ENCODE data around the gene GJC1. TPM values are rescaled to one million over a fixed set of nuclear protein-coding genes. Genes with fewer than 3 reads are reported as not detected.

GJC1 gene
- total RNA-seq, 1 donor from 2014 or later, result 75.2 TPM

DNA sequence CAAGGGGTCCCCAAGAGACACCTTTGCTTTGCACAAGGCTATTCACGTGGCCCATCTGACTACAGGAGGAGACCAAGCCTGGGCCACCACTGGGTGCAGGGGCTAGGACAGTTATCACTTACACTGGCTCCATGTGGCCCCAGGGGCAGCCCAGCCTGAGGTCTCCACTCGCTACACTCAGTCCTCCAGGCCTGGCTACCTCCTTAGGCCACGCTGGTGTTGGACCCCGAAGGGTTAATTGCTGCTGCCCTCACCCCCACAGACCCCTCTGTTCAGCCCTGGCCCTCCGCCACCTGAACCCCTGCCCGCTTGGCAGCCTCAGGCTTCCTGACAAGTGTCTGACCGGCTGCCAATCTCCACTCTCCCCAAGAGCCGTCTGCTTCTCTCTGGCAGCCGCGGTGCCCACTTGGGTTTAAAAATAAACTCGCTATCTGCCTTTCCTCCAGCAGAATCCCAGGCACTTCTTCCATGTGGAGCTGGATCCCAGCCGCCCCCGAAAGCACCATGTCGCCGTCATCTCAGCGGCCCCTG is 43.5 kb downstream of the GJC1 start:
- Mint-ChIP-seq H3K9me3 (ENCODE audit: low read depth) (no peaks in the 10 kb centered on the region), H3K4me3 (ENCODE audit: low read depth) (no peak overlapping the region), H3K27ac (no peak overlapping the region), H3K36me3 (ENCODE audit: insufficient read depth) (no peaks in the 10 kb centered on the region), H3K4me1 (ENCODE audit: low read depth) (no peaks in the 10 kb centered on the region), H3K27me3 (peaks cover 16% of the 10 kb centered on the region)
- DNase-seq (ENCODE audit: low spot score, unreplicated experiment), result no peak
- TF ChIP-seq, protein P1, sequence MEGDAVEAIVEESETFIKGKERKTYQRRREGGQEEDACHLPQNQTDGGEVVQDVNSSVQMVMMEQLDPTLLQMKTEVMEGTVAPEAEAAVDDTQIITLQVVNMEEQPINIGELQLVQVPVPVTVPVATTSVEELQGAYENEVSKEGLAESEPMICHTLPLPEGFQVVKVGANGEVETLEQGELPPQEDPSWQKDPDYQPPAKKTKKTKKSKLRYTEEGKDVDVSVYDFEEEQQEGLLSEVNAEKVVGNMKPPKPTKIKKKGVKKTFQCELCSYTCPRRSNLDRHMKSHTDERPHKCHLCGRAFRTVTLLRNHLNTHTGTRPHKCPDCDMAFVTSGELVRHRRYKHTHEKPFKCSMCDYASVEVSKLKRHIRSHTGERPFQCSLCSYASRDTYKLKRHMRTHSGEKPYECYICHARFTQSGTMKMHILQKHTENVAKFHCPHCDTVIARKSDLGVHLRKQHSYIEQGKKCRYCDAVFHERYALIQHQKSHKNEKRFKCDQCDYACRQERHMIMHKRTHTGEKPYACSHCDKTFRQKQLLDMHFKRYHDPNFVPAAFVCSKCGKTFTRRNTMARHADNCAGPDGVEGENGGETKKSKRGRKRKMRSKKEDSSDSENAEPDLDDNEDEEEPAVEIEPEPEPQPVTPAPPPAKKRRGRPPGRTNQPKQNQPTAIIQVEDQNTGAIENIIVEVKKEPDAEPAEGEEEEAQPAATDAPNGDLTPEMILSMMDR (IDR thresholded peaks at IDR 0.05; ENCODE audit: unreplicated experiment), result no peak

DNA sequence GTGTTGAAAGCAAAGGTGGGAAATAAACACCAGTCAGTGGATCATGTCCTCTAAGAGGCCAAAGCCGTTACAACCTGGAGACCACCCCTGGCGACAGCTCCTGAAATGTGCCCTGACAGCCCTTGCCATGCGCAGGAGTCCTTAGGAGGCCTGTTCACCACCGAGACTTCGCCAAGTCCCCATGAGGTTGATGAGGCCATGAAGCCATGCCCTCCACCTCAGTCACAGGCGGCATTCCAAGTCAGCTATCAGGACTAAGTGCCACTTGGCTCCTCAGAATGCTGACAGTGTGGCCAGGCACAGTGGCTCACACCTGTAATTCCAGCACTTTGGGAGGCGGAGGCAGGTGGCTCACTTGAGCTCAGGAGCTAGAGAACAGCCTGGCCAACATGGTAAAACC is 44.2 kb downstream of the GJC1 start:
- Mint-ChIP-seq H3K9me3 (ENCODE audit: low read depth) (no peaks in the 10 kb centered on the region), H3K36me3 (ENCODE audit: insufficient read depth) (no peaks in the 10 kb centered on the region), H3K4me3 (ENCODE audit: low read depth) (no peak overlapping the region), H3K4me1 (ENCODE audit: low read depth) (no peaks in the 10 kb centered on the region), H3K27ac (no peak overlapping the region), H3K27me3 (peaks cover 16% of the 10 kb centered on the region)
- TF ChIP-seq, protein P1 (IDR thresholded peaks at IDR 0.05; ENCODE audit: unreplicated experiment), result no peak
- no peak for DNase-seq (ENCODE audit: low spot score, unreplicated experiment)

DNA sequence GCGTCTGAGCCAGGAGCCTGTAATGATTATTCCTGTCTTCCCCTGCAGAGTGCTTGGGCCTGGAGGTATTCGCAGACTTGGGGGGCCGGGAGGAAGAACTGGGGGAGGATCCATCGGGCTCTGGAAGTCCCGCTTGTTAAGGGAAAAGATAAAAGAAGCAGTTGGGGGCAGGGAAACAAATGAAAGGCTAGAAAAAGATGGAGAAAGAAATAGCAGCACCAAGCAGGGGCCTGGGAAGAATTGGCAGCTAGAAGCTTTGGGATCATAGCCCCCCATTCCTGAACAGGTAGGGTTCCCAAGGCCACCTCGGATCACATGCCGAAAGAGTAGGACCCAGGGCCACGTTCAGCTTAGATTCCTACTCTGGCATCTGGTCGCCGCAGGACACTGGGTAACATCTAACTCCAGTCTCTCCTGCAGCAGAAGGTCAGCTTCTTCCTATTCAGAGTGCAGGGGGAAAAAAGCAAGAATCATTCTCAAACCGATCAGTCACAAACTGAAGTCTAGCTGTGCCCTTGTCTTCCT is 47.7 kb downstream of the GJC1 start:
- H3K27ac Mint-ChIP-seq, result no peak overlapping the region
- H3K4me3 Mint-ChIP-seq (ENCODE audit: low read depth), result no peak overlapping the region
- H3K4me1 Mint-ChIP-seq (ENCODE audit: low read depth), result no peaks in the 10 kb centered on the region
- TF ChIP-seq, protein P1 (IDR thresholded peaks at IDR 0.05; ENCODE audit: unreplicated experiment), result no peak
- no peaks in the 10 kb centered on the region for H3K9me3 Mint-ChIP-seq (ENCODE audit: low read depth)
- H3K27me3 Mint-ChIP-seq, result peaks cover 32% of the 10 kb centered on the region
- no peak for DNase-seq (ENCODE audit: low spot score, unreplicated experiment)
- H3K36me3 Mint-ChIP-seq (ENCODE audit: insufficient read depth), result no peaks in the 10 kb centered on the region

DNA sequence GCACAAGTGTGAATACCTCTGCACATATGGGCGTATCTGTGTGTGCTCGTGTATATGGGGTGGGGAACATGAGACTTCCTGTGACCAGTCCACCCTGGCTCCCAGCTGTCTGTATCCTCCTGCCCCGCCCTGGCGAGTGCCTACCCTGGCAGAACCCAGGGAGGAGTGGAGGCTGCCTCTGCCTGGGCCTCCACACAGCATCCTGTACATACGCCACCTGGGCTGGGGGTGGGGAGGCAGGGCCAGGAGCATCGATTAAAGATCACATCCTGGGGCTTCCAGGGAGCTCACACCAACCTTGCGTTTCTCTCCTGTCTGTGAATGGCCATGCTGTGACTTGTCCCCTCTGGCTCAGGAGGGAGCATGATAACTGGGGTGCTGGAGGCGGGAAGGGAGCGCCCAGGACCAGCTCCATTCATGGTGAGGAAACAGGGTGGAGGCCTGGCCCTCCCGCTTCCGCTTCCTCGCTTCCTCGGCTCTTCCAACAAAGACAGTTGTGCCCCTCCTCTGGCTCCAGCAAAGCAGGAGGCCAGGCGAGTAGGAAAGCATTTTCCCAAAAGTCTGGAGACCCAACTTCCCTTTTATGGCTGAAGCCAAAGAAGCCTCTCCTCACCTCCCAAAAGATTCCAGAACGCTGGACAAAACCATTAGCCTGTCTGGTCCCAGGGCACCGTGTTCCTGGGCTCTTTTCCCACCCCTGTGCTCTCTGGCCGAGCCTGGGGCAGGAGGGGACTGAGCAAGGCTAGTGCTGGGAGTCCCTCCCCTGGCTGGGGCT is 48.3 kb downstream of the GJC1 start:
- H3K9me3 Mint-ChIP-seq (ENCODE audit: low read depth), result no peaks in the 10 kb centered on the region
- H3K36me3 Mint-ChIP-seq (ENCODE audit: insufficient read depth), result no peaks in the 10 kb centered on the region
- no peaks in the 10 kb centered on the region for H3K4me1 Mint-ChIP-seq (ENCODE audit: low read depth)
- no peak for DNase-seq (ENCODE audit: low spot score, unreplicated experiment)
- no peak overlapping the region for H3K4me3 Mint-ChIP-seq (ENCODE audit: low read depth)
- TF ChIP-seq, protein P1 (IDR thresholded peaks at IDR 0.05; ENCODE audit: unreplicated experiment), result no peak
- no peak overlapping the region for H3K27ac Mint-ChIP-seq
- H3K27me3 Mint-ChIP-seq, result peaks cover 32% of the 10 kb centered on the region

DNA sequence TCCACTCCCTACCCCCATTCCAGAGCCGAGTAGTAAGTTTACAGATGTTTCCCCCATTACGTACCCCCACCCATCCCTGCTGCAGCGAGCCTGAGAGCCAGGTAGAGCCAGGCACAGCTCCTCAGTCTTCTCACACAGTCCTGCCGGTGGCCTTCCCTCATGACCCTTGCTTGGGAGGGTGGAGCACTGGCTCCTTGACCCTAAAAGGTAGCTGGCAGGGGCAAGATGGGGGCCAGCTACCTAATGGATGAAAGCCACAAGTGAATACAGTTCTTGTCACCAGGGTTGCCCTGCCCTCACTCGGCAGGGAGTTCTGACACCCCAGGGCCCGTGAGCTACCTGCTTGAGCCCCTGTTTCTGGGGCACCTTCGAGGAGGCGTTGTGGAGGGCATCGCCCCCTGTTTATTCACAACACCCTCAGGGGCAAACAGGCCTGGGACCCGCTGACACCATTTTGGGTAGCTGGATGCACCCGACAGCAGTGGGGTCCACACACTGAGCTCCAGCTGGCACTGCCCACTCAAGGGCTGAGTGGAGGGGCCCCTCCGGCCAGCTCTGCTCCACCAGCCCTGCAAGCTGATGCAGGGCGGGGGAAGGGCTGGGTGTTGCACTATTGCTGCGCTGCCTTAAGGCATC is 49.1 kb downstream of the GJC1 start:
- Mint-ChIP-seq H3K36me3 (ENCODE audit: insufficient read depth) (no peaks in the 10 kb centered on the region), H3K27me3 (peaks cover 37% of the 10 kb centered on the region), H3K4me3 (ENCODE audit: low read depth) (no peak overlapping the region), H3K4me1 (ENCODE audit: low read depth) (no peaks in the 10 kb centered on the region), H3K27ac (no peak overlapping the region), H3K9me3 (ENCODE audit: low read depth) (no peaks in the 10 kb centered on the region)
- TF ChIP-seq, protein P1 (IDR thresholded peaks at IDR 0.05; ENCODE audit: unreplicated experiment), result no peak
- no peak for DNase-seq (ENCODE audit: low spot score, unreplicated experiment)

Measured in progenitor cell of endocrine pancreas (in vitro differentiated cells).